ENCODE results near the gene ADM2.
"Not testable (repeated sequence)": the region's sequence is repeated elsewhere in the genome, so short reads cannot be mapped to it uniquely, and the experiment has no call there.

The ADM2 gene

DNA sequence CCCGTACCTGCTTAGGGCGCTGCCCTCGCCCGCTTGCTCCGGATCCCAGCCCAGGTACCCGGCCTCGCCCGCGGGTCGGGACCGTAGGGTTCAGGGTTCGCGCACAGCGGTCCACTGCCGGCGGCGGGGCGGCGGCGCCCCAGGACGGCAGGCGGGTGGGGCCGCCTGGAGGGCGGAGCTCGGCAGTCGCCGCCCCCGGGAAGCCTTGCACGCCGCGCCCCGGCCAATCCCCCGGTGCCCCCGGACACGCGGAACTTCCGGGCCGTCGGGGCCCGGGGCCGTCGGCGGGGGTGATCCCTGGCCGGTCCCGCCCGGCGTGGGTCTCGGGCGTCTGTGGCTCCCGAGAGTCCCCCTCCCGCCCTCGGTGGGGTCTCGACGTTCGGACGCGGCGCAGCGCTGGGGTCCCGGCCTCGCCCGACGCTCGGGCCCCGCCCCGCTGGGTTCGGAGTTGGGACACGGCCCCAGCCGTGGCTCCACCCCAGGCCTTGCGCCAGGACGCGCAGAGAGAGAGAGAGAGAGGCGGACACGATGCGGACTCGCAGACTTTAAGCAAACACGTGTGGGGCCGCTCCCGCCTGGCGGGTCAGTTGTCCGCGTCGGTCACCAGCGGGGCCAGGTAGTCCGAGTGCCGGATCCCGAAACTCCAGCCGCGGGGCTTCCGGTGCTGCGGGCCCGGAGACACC is 48.7 kb downstream of the ADM2 start, which contains the start of gene TYMP:
Gene TYMP, minus strand, starts transcription at position 116 of the 683 bp plus-strand sequence. CDS start 303 bp downstream, outside the sequence.
- DNase-seq (ENCODE audit: insufficient read length, low spot score) (no peak), FAIRE-seq (no peak)
- TF ChIP-seq POLR2A (IDR thresholded peaks at IDR 0.05; ENCODE audit: low read depth, low read length), result no peak

DNA sequence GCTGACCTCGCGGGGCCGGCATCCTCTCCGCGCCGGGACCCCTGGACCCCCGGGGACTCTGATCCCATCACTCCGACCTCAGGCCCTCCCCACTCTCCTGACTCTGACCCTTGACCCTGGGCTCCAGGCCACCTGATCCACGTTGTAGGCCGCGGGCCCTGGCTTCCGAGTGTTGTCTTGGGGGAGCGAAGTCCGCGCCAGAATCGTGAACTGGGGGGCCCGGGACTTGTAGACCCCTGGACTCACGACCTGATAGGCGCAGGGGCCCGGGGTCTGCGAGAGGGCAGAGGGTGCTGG is 49.2 kb downstream of the ADM2 start:
- no peak for FAIRE-seq
- no peak for DNase-seq (ENCODE audit: insufficient read length, low spot score)
- TF ChIP-seq POLR2A (IDR thresholded peaks at IDR 0.05; ENCODE audit: low read depth, low read length), result no peak

DNA sequence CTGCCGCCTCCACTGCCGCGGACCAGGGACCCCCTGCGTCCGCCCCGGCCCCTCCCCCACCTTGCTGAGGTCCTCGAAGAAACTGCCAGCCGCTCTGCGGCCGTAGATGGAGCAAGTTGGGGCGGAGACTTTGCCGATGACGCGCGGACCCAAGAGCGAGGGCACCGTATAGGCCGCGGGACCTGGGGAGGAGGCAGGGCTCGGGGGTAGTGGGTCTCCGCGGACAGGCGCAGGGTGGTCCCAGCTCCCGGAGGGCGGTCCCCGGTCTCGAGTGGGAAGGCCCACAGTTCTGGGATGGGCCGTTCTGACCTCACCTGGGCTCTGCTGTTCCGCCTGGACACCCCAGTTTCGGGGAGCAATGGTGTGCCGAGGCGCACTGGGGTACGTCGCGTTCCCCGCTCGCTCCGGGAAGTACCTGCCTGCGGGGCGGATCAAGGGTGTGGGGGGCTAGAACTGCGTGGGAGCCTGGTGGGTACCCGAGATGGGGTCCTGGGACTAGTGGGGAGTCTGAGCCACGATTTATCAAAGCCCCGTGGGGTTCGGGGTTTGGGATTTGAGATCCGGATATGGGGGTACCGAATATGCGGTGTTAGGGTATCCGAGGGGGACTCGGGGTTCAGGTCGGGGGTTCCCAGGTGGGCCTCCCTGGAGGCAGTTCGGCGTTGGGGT is 49.7 kb downstream of the ADM2 start:
- FAIRE-seq (no peak), DNase-seq (ENCODE audit: insufficient read length, low spot score) (no peak)
- no peak for TF ChIP-seq POLR2A (IDR thresholded peaks at IDR 0.05; ENCODE audit: low read depth, low read length)

DNA sequence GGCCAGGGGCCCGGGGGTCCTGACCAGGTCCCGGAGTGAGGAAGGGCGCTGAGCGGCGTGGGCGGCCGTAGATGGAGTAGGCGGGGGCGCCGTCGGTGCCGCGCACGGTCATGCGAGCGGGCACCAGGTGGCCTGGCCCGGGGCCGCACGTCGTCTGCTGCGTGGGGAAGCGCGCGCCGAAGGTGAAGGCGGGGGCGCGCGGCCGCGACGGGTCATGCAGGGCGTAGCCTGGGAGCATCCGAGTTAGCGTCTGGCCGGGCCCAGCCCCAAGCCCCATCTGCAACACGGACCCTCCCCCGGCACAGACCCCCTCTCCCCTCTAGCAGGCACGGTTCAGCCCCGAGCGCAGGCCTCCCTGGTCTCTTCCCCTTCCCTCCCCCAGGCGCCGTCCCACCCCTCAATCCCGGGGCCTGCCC is 50.2 kb downstream of the ADM2 start:
- DNase-seq (ENCODE audit: insufficient read length, low spot score) (no peak), FAIRE-seq (no peak)
- TF ChIP-seq POLR2A (IDR thresholded peaks at IDR 0.05; ENCODE audit: low read depth, low read length), result 0 out of 2 replicates have a peak, but pooled peaks have one; percentile 18

DNA sequence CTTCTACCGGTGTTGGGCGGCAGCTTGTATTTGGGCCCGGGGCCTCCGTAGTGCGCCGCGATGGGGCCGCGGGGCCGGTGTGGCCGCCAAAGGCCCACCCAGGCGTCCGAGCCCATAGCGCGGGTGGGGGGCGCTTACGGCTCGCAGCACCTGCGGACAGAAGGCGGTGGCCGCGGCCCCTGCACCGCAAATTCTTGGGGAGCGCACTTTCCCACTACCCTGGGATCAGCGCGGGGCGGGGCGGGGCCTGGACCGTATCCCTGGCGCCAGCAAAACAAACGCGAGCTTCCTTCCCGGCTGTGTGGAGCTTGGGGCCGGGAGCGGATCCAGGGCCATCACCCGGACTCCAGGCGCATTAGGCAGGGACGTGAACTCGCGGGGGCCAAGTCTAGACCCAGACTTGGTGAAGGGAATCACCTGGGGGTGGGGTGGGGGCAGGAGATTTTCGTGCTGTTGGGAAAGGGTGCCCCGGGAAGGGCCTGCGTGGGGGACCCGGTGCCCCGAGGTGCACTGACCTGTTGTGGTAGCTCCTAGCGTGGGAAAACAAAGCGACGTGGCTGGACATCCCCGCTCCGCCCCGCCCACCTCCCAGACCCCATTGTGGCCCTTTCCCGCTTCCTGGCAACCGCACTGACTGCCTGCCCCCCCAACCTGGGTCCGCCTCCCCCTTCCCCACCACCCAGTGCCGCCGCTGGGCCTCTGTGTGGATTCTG is 50.8 kb downstream of the ADM2 start:
- no peak for DNase-seq (ENCODE audit: insufficient read length, low spot score)
- no peak for TF ChIP-seq POLR2A (IDR thresholded peaks at IDR 0.05; ENCODE audit: low read depth, low read length)
- FAIRE-seq, result no peak

DNA sequence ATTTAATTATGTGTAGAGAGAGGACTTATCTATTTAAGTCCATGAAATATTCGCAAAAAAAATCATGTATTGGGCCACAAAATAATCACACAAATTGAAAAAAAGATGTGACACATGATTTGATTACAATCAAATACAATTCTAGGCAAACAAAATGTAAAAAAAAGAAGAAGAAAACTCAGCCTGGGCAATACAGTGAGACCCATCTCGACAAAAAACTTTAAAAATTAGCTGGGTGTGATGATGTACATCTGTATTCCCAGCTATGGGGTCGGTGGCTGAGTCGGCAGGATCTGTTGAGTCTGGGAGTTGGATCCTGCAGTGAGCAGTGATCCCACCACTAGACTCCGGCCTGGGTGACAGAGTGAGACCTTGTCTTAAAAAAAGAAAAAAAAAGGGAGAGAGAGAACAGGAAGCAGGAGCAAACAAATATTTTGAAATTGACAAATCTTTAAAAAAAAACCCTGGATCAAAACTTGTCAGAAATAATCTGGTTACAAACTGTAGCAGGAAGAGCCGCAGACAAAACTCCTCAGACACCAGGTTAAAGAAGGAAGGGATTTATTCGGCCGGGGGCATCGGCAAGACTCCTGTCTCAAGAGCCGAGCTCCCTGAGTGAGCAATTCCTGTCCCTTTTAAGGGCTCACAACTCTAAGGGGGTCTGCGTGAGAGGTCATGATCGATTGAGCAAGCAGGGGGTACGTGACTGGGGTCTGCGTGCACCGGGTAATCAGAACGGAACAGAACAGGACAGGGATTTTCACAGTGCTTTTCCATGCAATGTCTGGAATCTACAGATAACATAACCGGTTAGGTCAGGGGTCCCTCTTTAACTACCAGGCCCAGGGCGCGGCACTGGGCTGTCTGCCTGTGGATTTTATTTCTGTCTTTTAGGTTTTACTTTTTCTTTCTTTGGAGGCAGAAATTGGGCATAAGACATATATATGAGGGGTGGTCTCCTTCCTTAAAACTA is 51.8 kb downstream of the ADM2 start:
- DNase-seq (ENCODE audit: insufficient read length, low spot score), result no peak
- no peak for FAIRE-seq
- TF ChIP-seq POLR2A (IDR thresholded peaks at IDR 0.05; ENCODE audit: low read depth, low read length), result no peak

DNA sequence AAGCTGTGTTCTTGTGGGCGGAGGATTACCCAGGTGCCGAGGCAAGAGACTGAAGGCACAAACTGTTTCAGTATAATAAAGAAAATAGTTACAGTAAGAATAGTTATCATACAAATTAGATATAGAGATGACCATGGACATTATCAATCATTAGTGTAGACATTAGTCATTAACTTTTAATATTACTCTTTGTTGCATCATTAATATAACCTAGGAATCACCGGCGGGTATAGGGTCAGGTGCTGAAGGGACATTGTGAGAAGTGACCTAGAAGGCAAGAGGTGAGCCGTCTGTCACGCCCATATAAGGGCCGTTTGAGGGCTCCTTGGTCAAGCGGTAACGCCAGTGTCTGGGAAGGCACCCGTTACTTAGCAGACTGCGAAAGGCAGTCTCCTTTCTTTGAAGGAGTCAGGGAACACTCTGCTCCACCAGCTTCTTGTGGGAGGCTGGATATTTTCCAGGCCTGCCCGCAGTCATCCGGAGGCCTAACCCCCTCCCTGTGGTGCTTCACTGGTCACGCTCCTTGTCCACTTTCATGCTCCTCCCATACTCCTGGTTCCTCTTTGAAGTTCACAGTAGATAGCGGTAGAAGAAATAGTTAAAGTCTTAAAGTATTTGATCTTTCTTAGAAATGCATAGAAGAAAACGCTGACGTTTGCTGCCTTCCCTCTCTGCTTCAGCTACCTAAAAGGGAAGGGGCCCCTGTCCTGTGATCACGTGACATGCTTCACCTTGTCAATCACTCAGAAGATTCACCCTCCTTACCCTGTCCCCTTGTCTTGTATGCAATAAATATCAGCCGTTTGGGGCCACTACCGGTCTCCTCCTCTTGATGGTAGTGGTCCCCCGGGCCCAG is 52.7 kb downstream of the ADM2 start:
- not testable (repeated sequence) for DNase-seq (ENCODE audit: insufficient read length, low spot score)

DNA sequence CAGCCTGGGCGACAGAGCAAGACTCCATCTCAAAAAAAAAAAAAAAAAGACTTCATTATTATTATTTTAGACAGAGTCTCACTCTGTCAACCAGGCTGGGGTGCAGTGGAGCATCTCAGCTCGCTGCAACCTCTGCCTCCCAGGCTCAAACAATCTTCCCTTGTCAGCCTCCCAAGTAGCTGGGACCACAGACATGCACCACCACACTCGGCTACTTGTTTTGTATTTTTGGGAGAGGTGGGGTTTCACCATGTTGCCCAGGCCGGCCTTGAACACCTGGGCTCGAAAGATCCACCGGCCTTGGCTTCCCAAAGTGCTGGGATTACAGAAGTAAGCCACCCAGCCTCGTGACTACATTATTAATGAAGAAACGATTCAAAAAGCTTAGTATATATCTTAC is 53.8 kb downstream of the ADM2 start:
- DNase-seq (ENCODE audit: insufficient read length, low spot score), result no peak
- no peak for FAIRE-seq
- no peak for TF ChIP-seq POLR2A (IDR thresholded peaks at IDR 0.05; ENCODE audit: low read depth, low read length)

More for the DNA sequence above, 52.7 kb downstream of the ADM2 start:
- not testable (repeated sequence) for FAIRE-seq

Data from H54 (cell line).